HEK293T (cell line): ENCODE results near the gene SMIM9.

Experiments used
- BHLHE40 ChIP-seq: fragments of 450-650 bp; IDR thresholded peaks from 2 replicates; pipeline ENCODE4 v1.6.1; 2016; ENCODE audit warnings: mild to moderate bottlenecking, moderate library complexity, borderline replicate concordance
- CTBP1 ChIP-seq: fragments of 450-650 bp; IDR thresholded peaks from 2 replicates; pipeline ENCODE4 v1.6.1; 2016; ENCODE audit warnings: borderline replicate concordance
- ELF4 ChIP-seq: fragments of 450-650 bp; IDR thresholded peaks from 2 replicates; pipeline ENCODE4 v1.6.1; 2017; ENCODE audit warnings: antibody characterized with exemption
- FOXA1 ChIP-seq: fragments of 450-650 bp; IDR thresholded peaks from 2 replicates; pipeline ENCODE4 v1.6.1; 2016; ENCODE audit warnings: mild to moderate bottlenecking
- FOXM1 ChIP-seq: fragments of 450-650 bp; IDR thresholded peaks from 2 replicates; pipeline ENCODE4 v1.6.1; 2017; ENCODE audit warnings: mild to moderate bottlenecking, borderline replicate concordance
- HDGF ChIP-seq: fragments of 450-650 bp; IDR thresholded peaks from 2 replicates; pipeline ENCODE4 v1.6.1; 2017; ENCODE audit warnings: antibody characterized with exemption, borderline replicate concordance
- NFRKB ChIP-seq: fragments of 450-650 bp; IDR thresholded peaks from 2 replicates; pipeline ENCODE4 v1.6.1; 2016; ENCODE audit warnings: mild to moderate bottlenecking, moderate library complexity
- SP1 ChIP-seq: fragments of 450-650 bp; IDR thresholded peaks from 2 replicates; pipeline ENCODE4 v1.6.1; 2017
- TARDBP ChIP-seq: fragments of 450-650 bp; IDR thresholded peaks from 2 replicates; pipeline ENCODE4 v1.6.1; 2016

GRCh38 chrX:154815274-154815818 is 19.1 kb downstream of the SMIM9 start:
- TF ChIP-seq CTBP1 (no peak), BHLHE40 (no peak), HDGF (no peak), FOXA1 (no peak), SP1 (no peak), TARDBP (no peak), FOXM1 (no peak), NFRKB (no peak), ELF4 (no peak)
